HUDEP-2 (cell line): Measurements from ENCODE around the gene PADI6.

Experiments
- DNase-seq, 76 experiments: peaks; one replicate each; lab custom pipeline; 2025; ENCODE audit not compliant: unreplicated experiment in 76 of 76; lab: John Stamatoyannopoulos, UW

The PADI6 gene

DNA sequence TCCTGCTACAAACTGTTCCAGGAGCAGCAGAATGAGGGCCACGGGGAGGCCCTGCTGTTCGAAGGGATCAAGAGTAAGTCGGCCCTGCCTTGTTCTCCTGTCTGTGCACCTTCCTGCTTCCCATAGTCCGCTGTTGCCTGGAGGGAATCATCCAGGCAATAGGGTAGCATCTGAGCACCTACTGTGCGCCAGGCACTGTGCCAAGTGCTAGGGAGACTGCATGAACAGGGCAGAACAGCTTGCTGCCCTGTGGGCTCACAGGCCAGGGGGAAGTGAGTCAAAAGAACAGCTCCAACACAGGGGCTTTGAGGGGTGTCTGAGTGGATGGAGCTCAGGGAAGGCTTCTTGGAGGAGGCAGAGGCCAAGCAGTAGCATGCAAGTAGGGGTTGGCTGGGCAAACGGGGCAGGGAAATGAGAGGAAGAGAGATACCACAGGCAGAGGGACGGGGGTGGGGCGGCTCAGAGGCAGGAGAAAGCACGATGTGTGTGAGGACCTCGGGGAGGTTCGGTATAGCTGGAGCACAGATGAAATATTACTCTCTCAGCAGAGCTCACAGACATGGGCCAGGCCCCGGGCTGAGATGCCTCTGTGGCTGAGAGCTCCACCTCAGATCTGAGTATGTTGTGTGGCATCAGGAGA lies 15.5 kb upstream of the PADI6 start:
- no peak for DNase-seq

DNA sequence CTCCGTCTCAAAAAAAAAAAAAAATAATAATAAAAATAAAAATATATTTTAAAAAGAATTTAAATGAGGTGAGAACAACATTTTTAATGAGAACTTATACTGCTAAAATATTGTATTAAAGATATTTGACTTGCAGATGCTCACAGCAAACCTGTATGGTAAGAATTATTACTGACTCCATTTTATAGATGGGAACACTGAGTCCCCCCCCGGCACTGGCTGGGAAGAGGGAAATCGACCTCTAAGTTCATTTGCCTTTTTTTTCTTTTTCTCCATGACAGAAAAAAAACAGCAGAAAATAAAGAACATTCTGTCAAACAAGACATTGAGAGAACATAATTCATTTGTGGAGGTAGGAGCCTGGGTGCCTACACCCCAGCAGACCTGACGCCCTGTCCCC lies 13.4 kb upstream of the PADI6 start:
- no peak for DNase-seq

GRCh38 chr1:17359031-17359430 lies 13.0 kb upstream of the PADI6 start:
- DNase-seq: no peak

DNA sequence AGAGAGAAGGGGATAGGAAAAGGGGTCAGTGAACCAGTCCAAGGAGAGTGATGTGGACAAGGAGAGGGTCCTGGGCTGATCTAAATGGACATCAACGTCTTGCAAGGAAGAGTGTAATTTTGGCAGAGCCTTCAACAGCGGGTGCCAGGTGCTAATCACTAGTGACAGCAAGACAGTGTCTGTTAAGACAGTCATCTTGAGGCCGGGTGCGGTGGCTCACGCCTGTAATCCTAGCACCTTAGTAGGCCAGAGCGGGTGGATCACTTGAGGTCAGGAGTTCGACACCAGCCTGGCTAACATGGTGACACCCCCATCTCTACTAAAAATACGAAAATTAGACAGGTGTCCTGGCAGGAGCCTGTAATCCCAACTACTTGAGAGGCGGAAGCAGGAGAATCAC lies 12.2 kb upstream of the PADI6 start:
- DNase-seq: peak in 6 of 76 experiments; percentile 9 to 49 (median 32)

GRCh38 chr1:17360272-17360956 lies 11.6 kb upstream of the PADI6 start:
- DNase-seq: peak in 12 of 76 experiments; percentile 4 to 51 (median 22)

- DNase-seq: no peak
Observed at GRCh38 chr1:17361687-17362086, 10.3 kb upstream of the PADI6 start.

GRCh38 chr1:17363351-17363750 lies 8.6 kb upstream of the PADI6 start:
- no peak for DNase-seq

- DNase-seq: no peak
Observed at GRCh38 chr1:17363771-17364170, 8.2 kb upstream of the PADI6 start.

DNA sequence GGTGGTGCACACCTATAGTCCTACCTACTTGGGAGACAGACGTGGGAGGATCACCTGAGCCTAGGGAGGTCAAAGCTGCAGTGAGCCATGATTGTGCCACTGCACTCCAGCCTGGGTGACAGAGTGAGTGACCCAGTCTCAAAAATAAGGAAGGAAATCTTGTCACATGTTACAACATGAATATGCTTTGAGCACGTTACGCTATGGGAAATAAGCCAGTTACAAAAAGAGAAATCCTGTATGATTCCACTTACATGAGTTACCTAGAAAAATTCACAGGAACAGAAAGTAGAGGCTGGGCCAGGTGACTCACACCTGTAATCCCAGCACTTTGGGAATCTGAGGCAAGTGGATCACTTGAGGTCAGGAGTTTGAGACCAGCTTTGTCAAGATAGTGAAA lies 6.7 kb upstream of the PADI6 start:
- no peak for DNase-seq

- DNase-seq: no peak
Observed at GRCh38 chr1:17369466-17369865, 2.5 kb upstream of the PADI6 start.

DNA sequence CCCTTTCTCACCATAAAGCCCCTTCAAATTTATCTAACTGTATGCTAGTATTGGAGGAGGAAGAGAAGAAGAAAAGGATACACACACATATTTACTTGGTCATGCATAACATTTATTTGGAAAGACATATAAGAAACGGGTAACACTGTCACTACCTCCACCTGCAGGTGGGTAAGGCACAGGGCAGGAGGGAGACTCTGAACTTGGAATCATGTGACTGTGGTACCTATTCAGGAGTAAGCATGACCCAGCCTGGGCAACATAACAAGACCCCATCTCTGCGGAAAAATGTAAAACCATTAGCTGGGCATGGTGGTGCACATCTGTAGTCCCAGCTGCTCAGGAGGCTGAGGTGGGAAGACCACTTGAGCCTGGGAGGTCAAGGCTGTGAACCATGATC lies 1.4 kb upstream of the PADI6 start:
- no peak for DNase-seq

DNA sequence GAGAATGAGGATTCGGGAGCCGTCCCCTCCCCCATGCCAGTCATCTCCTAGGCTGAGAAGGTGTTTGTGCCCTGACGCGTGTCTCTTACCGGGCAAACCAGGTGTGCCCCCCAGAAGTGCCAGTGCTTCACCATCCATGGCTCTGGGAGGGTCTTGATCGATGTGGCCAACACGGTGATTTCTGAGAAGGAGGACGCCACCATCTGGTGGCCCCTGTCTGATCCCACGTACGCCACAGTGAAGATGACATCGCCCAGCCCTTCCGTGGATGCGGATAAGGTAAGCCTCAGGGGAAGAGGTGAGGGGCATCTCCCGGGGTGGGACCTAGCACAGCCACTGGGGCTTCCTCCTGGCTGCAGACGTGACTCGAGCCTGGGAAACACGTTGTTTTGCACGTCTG lies 959 bp downstream of the PADI6 start:
- DNase-seq: no peak

DNA sequence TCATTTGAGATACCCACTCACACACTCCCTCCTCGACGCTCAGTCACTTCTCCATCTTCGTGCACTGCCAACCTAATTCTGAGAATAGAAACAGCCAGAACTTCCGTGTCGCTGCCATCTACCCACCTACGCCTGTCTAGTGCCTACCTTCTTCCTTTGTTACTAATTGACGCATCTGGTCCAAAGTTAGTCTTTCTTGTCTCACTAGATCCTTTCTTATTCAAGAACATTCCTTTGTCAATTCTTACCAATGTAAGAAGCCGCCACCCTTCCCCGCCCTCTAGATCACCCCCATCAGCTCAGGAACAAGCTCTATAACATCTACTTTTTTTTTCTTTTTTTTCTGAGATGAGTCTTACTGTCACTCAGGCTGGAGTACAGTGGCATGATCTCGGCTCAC lies 3.7 kb downstream of the PADI6 start:
- DNase-seq: no peak

GRCh38 chr1:17377325-17377953 lies 5.4 kb downstream of the PADI6 start:
- DNase-seq: no peak

DNA sequence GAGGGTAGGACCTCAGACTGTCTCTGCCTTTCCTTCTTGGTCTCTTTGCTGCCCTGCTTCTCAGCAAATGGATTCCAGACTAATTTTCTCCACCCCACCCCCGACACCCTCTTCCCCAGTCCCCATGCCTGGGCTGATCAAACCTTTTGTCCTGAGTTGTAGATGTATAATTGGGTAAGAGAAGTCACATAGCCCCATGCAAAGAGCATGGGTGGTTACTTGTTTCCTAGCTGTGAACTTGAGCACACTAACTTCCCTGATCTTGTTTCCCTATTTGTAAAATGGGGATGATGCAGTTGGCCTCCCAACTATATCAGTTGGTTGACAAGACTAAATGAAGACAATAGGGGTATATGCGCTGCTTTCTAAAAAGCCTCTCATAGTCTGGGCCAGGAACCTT lies 9.2 kb downstream of the PADI6 start:
- DNase-seq: no peak

DNA sequence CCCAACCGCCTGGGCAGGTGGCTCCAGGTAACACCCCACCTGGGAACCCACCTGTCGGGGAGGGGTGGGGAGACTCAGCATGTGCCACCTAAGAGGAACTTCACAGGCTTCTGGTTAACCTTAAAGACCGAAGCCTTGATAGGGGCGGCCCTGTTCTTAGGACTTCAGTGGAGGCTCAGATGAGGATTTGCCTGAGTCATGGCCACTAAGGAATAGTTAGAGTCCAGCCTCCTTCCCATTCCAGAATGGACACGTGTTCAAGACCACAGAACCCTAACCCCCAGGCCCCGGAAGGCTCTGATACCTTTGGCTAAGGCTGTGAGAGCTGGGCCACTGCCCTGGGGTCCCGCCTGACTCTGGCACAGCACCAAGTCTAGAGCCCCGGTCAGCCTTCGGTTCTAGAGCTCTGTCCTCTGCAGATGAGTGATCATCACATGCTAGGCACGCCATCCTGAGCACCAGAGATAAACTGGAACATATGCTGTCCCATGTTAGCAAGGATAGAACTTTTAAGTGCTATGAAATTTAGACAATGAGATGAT lies 20.3 kb downstream of the PADI6 start:
- no peak for DNase-seq

GRCh38 chr1:17393230-17393629 lies 21.2 kb downstream of the PADI6 start:
- no peak for DNase-seq

DNA sequence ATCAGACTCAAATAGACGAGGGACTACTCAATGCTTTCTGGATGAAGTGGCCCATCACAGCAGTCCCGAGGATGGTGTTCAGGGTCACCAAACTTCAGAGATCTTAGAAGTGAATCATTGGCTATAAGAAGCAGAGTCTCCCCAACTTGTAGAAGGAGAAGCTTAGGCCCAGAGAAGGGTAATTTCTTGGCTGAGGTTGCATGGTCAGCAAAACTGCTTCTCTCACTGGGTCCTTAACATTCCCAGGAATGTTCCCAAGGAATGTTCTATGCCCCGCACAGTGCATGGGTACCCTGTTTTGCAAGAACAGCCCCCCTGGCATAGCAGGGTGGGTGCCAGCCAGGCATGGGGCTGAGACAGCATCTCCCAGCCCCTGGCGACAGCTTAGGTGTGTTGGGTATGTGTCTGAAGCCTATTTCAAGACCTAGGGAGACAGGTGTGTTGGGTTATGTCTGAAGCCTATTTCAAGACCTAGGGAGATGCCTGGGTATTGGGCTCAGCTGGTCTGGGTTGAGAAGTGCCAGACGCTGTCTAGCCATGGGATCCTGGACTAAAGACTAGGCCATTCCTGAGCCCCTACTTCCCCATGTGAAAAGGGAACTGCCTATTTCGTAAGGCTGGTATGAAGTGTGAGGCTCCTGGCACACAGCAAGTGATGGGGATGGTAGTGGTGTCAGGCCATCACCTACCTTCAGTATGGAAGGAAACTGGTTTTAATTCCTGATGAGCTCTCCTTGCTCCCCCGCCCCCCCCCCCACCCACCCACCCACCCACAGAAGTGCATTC lies 26.1 kb downstream of the PADI6 start:
- DNase-seq: no peak

DNA sequence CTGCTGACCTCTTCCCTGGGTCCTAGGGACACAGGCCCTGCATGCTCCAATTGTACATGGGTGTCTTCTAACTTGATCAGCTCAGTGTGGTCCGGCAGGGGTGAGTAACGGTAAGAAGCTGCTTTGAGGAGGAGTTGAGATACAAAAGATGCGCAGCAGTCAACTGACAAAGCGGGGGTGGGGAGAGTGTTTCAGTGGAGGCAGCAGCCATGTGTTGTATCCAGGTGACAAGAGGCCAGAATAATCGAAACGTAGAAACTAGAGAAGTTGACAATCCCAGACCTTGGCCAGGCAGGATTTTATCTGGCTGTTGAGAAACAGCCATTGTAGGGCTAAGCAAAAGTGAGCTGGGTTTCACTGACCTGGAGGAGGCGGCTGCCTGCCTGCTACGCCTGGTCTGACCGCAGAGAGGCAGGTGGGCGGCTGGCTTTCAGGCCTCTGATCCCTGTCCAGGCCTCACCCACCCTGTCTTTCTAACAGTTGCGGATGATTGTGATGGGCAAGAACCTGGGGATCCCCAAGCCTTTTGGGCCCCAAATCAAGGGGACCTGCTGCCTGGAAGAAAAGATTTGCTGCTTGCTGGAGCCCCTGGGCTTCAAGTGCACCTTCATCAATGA lies 28.8 kb downstream of the PADI6 start:
- peak in 9 of 76 experiments; percentile 4 to 69 (median 38) for DNase-seq

GRCh38 chr1:17401841-17402240 lies 29.8 kb downstream of the PADI6 start:
- DNase-seq: no peak

GRCh38 chr1:17403081-17403480 lies 31.1 kb downstream of the PADI6 start:
- DNase-seq: no peak
